Forelimb muscle (tissue), 1 donor: ENCODE measurements around the gene CEBPB. TPM values are rescaled to one million over a fixed set of nuclear protein-coding genes. Genes with fewer than 3 reads are reported as not detected.
"Not testable (repeated sequence)": the region's sequence is repeated elsewhere in the genome, so short reads cannot be mapped to it uniquely, and the experiment has no call there.

Source experiments
- DNase-seq: peaks from one replicate; pipeline ENCODE4 v3.0.0-alpha.2; 2013; ENCODE audit warnings: low read depth
- polyA plus RNA-seq: library from polyadenylated mRNA; unstranded; fragments of 120-200 nt; gene quantifications from one replicate; pipeline ENCODE4 v1.2.1, GENCODE V29; 2013; ENCODE audit not compliant: insufficient read length

CEBPB gene
- polyA plus RNA-seq: 7.6 TPM

DNA sequence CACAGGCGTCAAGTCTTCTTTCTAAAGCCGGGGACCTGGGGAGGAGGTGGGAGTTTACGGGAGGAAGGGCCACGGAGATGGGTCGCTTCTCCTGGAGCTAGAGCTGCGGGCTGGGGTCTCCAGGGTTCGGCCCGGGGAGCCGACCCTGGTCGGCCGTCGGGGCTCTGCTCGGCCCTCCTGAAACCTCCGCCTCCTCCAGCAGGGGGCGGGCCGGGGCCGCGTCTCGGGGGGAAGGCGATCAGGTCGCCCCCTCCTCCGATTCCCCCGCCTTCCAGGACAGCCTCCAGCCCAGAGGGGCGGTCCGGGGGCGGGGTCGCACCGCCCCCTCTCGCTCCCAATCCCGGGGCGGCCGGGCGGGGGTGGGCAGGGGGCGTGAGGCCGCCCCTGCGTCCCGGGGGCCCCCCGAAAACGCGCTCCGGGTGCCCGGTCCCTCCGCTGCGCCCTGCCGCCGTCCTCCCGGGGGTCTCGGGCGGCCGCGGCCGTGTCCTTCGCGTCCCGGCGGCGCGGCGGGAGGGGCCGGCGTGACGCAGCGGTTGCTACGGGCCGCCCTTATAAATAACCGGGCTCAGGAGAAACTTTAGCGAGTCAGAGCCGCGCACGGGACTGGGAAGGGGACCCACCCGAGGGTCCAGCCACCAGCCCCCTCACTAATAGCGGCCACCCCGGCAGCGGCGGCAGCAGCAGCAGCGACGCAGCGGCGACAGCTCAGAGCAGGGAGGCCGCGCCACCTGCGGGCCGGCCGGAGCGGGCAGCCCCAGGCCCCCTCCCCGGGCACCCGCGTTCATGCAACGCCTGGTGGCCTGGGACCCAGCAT is at the start of gene CEBPB:
Gene CEBPB, plus strand, starts transcription at position 580 of the 814 bp plus-strand sequence. Its CDS starts 204 bp downstream, at position 784.
- peak; percentile 78 for DNase-seq

DNA sequence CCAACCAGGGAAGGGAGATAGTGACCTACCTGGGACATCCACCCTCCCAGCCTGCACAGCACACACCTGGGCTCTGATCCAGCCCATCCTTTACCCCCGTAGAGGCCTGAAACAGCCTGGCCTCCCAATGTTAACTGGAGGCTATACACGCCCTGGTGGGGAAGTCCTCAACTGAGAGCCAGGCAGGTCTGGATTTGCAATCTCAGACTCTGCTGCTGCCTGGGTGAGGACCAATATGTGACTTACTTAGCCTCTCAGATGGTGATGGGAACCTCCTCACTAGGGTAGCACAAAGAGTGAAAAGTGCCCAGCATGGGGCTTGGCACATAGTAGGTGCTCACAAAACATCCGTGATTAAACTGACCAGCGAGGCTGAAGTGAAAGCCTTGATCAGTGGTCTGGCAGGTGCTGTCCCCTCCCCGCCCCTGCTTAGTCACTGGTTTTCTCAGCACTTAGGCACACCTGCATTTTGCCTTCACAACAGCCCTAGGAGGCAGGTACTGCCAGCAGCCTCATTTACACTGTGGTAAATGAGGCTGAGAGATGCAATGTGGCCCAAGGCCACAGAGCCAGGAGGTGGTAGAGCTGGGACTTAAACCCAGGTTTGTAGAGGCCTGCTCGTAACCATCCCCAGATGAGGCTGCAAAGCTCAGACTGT is 49.5 kb upstream of the CEBPB start:
- no peak for DNase-seq

DNA sequence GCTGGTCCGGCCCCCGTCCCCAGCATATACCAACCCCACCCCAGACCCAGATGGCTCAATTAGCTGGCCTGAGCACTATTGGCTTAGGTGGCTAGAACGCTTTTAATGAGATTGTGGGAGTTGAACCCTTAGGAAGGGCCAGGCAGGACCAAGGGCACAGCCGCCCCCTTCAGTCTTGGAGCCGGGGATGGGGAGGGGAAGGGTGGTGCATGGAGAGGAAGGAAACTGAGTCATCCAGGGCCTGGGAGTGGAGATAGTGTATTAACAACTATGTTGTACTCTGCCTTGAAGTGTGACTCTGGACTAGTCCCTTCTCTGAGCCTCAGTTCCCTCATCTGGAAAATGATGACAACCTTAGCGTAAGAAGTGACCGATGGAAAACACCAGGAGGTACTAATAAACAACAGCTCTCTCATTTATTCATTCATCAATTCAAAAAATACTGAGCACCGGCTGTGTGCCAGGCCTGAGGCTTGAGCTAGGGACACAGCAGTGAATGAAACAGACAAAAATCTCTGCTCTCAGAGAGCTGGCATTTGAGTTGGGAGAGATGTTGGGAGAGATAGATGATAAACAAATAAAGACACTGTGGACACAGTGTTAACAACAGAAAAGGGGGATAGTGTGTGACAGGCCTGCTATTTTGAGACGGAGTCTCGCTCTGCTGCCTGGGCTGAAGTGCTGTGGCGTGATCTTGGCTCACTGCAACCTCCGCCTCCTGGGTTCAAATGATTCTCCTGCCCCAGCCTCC is 48.6 kb upstream of the CEBPB start:
- no peak for DNase-seq

DNA sequence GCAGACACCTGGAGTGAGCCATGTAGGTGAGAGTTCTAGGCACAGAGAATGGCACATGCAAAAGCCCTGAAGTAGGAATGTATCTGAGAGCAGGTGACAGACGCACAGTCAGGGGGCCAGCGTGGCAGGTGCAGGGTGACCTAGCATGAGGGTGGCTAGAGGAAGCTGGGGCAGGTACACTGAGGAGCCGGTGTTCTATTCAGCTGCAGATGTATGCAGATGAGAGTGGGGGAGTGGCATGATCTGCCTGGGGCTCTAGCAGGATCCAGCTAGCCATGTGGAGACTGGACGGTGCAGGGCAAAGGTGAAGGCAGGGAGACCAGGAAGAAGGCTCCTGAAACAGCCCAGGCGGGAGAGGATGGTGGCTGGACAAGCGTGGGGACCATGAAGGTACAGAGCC is 47.8 kb upstream of the CEBPB start:
- DNase-seq: no peak

DNA sequence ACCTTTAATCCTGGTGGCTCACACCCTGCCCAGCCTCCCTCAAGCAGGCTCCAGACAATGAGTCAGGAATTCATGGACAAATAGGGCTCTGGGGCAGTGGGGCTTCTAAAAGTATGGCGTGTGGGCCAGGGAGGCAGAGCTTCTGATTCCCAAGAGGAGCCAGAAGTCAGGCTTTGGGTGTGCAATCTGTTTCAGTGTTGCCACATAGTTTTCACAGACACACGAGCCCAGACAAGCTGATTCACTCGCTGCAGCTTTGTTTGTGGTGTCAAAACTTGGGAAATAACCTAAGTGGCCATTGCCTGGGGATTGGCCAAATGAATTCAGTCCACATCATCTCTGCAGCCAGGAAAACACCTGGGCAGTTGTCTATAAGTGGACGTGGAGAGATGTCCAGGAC is 46.3 kb upstream of the CEBPB start:
- no peak for DNase-seq

DNA sequence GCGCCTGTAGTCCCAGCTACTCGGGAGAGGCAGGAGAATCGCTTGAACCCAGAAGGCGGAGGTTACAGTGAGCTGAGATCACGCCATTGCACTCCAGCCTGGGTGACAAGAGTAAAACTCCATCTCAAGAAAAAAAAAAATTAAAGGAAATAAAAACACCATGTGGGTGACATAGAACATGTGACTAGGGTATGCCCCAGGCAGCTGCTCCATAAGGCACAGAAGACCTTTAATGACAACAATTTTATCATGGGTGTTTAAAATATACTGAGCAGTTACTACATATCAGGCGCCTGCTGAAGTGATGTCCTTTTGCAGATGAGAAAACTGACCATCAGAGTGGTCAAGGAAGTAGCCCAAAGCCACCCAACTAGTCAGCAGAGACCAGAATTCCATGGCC is 45.1 kb upstream of the CEBPB start:
- no peak for DNase-seq

DNA sequence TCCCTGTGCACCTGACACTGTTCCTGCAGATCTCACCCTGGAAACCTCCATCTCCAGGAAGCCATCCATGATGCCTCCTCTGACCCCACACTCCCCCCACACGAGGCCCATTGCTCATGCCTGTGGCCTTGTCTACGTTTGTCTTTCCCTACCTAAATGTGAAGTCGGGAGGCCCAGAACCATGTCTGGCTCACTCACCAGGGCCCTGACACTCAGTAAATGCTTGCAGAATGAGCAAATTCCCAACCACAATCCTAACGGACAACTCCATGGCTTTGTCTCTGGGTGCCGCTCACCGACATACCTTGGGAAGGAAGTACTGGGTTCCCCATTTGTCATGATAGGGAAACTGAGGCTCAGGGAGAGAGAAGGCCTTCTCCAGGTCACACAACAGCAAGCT is 44.4 kb upstream of the CEBPB start:
- no peak for DNase-seq

DNA sequence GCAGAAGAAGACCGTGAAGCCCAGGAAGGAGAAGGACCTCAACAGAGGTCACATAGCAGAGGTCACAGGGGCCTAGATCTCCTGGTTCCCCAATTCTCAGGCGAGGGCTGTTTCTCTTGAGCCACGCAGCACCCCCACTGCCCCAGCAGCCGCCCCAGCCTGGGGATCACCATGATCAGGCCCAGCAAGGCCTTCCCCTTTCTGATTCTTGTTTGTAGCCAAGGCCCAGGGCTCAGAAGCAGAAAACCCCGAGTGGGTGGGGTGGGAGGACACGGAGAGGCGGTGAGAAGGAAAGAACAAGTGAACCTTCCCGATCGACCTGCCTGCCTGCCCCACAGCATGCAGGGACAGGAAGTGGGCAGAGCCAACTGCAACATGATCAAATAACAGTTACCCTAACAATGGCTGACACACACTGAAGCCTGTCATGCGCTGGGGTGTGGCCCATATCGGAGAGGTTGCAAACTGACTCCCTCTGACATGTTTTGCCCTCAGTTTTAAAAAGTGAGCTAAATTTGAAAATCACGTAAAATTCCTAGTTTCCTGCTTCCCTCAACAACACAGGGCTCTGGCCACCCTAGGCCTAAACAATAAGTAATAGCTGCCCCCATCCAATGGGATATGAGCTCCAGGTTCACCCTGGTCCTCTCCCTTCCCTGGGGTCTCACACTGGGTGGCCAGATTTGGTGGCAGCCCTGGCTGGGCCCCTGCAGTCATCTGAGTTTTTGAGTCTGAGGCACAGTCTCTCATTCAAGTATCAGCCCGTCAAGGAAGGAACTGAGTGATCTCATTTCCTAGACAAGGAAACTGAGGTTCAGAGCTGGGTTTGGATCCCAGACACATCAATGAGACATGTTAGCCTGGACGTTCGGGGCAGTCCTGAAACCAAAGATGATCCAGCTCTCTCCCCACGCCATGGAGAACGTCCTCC is 43.6 kb upstream of the CEBPB start:
- DNase-seq: no peak

DNA sequence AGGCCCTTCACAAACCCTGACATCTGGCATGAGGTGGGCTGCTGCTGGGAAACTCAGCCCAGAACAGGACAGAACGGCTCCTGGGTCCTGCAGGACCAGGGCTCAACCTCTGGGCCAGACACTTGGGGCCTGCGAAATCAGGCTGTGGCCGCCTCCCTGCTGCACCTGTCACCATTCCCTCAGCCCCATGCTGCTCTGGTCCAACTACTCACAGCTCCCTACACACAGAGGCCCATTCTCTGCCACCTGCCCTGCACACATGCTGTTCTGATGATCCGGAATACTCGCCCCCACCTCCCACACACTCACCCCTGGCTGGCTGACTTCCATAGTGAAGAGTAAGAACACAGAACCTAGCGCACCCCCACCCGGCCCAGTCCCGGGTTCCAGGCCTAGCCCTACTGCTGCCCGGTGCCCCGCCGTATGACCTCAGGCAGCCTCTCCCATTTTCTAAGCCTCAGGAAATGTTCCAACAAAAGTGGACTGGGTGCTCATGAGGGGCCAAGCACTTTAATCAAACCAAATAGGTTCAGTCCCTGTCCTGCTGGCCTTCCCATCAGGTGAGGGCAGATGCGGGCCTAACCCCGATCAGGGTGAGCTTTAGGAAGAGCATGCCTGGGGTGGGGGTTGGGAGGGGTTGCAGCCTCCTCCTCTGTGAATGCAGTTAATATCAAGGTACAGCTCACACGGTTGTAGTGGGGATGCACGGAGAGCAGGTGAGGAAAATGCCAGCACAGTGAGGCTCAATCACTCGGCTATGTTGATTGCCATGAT is 41.0 kb upstream of the CEBPB start:
- no peak for DNase-seq

DNA sequence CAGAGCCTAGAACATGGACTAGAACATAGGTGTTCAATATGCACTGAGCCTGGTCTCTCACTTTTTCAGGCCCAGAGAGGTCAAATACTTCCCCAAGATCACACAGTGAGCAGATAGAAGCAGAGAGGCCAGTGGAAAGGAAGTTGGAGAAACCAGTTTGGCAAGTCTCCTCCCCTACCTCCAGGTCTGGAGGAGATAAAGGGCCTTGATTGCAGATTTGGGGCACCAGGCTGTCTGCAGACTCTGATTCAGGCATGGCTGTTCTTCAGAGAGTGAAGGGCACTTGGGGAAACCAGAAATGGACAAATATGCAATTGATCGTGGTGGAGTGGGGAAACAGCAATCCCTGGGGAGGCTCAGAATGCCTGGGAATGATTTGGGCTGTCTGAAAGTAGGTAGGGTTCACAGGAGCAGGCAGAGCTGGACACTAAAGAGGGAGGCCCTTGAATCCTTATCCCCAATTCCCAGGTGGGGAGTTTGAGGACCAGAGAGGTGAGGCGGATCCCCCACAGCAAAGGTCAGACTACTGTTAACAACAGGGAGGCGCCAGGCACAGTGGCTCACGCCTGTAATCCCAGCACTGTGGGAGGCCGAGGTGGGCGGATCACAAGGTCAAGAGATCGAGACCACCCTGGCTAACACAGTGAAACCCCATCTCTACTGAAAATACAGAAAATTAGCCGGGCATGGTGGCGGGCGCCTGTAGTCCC is 39.4 kb upstream of the CEBPB start:
- no peak for DNase-seq

DNA sequence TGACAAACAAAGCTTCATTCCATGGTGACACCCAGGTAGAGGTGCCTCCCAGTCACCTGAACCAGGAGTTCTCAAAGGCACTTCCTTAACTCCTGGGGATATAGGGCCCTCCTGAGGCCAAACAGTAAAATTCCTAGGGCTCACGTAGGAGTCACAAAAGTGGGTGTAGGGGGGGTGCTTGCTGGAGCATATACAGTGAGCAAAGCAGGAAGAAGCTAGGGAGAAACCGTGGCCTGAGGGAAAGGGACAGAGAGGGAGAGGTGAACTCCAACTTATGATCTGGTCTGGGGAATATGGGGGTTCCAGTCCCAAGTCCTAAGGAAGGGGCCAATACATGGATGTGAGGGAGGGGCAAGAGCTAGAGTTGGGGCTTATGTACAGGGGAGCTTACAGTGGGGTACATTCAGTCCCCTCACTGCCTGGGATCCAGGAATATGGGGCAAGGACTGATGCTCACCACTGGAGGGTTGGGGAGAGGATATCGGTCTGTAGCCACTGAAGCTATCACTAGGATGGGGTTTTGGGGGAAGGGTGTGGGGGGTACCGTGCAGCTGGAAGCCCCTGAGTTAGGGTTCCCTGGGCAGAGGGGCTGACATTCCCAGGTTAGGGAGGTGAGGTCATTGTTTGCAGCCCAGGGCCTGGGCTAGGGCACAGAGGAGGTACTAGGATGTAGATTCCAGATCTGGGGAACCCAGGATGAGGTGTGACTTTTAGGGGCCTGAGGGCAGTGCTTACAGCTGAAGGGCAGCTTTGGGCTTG is 38.1 kb upstream of the CEBPB start:
- DNase-seq: no peak

DNA sequence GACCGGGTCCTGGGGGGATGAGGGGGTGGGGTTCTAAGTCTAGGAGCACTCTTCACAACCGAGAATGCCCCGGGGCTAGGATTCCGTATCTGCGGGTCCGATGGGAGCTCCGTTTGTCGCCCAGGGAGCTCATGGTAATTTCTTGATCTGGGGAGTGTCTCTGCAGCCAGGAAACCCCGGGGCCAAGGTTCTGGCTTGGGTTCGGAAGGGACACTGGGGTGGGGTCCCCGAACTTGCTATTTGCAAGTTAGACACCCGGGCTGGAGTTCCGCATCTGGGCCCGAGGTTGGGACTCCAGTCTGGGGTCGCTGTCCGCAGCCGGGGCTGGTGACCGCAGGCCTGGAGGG is 37.5 kb upstream of the CEBPB start:
- no peak for DNase-seq

DNA sequence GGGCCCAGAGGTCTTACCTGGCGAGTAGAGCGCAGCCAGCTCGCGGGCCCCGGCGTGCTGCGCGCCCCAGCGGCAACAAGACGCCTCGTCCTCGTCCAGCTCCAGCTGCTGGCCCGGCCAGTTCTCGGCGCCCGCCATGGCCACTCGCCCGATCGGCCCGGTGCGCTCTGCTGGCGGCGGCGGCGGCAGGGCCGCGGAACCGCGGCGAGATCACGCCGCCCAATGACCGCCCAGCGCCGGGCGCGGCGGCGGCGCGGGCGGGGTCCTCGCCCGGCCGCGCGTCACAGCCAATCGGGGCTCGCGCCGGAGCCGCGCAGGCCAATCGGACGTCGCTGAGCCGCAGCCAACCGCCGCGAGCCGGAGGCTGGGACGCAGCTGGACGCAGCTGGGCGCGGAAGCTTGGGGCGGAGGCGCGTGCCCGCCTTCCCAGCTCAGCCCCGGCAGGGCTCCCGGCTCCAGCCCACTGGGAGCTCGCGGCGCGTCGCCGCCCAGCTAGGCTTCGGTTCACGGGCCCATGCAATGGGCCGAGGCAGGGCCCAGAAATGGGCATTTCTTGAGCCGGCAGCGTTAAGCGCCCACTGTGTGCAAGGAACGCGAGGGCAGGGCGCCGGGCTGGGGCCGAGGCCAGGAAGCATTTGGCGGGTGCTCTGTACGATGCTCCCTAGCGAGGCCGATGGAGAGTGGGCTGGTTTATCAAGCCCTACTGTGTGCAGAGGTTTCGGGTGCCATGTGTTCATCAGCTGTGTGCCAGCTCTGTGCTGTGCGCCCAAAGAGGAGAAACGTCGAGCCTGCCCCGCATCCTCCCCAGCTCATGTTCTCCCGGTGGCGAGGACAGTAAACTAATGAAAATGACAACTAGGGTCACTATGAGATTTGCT is 36.9 kb upstream of the CEBPB start, which contains the start of gene PEDS1:
Gene PEDS1, minus strand, starts transcription at position 224 of the 878 bp plus-strand sequence. Its CDS starts 86 bp downstream, at position 138.
- DNase-seq: peak; percentile 78

DNA sequence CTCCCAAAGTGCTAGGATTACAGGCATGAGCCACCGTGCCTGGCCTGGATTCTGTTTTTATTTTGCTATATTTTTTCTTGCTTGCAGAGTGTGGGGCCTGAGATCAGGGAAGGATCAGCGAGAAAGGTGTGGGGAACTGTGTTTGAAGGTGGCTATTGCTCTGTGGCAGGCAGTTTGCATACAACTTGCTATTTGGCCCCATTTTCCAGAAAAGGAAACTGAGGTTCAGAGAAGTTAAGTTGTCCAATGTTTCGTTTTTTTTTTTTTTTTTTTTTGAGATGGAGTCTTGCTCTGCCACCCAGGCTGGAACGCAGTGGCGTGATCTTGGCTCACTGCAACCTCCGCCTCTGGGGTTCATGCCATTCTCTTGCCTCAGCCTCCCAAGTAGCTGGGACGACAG is 29.1 kb upstream of the CEBPB start:
- DNase-seq: not testable (repeated sequence)

DNA sequence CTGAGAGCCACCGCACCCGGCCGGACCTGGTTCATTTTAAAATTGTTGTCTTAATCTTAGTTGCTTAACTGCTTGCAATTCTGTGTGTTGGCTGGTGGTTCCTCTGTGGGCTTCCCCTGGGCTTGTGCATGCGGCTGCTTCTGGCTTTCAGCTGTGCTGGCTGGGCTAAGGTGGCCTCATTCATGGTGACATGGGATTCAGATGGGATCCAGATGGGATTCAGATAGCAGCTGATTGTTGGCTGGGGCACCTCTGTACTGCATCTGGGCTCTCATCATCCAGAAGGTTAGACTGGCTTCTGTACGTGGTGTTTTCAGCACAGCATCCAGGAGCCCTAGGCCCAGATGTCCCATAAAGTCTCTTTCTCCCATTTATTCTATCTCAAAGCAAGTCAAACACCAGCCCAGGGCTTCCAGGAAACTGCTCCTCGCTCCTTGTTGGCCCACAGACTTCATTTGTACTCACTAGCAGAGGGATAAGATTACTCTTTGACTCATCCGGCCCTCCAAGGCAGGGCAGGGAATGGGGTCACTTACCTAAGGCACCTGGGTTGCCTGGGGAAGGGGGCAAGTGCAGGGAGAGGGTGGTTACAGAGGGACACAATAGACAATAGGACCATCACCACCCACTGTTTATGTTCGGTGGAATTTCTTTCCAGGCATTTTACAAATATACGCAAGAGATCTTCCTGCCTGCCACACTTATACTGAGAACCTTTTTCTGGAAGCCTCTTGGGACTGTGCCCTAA is 26.9 kb upstream of the CEBPB start:
- no peak for DNase-seq

DNA sequence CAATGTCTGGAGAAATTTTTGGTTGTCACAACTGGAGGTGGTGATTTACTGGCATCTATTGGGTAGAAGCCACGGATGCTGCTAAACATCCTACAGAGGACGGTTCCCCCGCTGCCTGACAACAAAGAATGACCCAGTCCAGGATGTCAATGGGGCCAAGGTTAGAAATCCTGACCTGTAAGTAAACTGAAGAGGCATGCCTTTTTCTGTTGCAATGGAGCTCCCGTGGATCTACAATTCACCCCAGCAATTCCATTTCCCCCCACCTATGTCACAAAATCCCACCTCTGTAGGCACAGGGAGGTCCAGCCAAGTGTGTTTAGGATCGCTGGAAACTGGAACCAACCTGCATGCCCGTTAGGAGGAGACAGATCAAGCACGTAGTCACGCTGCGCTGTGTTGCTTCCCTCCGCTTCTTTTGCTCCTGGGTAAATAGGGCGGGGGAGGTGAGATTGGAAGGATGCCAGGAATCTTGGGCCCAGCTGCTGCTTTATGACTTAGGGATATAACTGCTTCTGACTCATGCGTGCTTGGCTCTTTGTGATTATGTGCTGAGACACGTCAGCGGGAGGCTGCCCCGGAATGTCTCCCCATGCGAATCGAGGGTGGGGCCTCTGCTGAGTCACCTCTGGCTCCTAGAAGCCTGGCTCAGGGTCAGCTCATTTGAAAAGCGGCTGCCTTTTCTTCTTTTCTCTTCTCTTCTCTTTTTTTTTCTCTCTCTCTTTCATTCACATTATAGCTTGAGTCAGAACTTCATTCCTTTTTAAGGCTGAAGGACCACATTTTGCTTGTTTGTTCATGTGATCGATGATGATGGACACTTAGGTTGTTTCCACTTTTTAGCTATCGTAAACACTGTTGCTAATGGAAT is 24.7 kb upstream of the CEBPB start:
- DNase-seq: peak; percentile 96
